HG03469 (cell line): ENCODE measurements around the gene MFAP3L.

Source experiments
- ATAC-seq: cut with Tn5 transposase; IDR thresholded peaks from one replicate; pipeline ENCODE4 v1.9.1; 2021; ENCODE audit warnings: mild to moderate bottlenecking, moderate library complexity, moderate number of reproducible peaks; ENCODE audit not compliant: unreplicated experiment

MFAP3L gene

DNA sequence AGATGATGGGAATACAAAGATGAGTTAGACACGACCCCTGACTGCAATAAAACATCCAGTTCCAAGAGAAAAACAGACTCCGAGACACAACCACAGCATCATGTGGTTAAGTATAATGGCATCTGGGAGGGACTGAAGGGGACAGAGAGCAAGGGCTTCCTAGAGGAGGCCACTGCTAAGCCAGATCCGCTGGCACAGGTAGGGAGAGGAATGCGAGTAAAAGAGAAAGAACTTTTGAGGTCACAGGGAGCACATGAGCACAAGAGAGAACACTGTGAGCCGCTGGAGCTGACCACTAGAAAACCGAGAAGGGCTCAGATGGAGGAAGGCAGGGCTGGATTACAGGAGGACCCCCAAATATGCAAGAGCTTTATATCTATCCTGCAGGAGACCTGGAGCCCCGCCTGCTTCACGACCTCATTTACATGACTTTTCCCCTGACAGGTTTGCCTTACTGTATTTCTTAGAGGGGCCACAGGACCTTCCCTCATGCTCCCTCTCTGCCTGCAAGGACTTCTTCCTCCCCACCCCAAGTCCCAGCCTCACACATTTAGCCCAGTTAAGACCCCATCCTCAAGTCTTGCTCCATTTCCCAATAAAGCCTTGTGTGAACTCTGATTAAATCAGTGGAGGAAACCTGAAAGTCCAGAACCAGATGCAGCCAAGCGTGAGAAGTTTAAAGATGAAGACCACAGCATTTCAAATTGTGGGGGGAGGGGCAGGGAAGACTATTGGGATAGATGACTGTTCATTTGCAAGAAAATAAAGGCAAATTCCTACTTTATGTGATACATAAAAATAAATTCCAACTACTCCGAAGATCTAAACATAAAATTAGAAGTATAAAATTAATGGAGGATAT lies 29.6 kb downstream of the MFAP3L start:
- ATAC-seq, result no peak

DNA sequence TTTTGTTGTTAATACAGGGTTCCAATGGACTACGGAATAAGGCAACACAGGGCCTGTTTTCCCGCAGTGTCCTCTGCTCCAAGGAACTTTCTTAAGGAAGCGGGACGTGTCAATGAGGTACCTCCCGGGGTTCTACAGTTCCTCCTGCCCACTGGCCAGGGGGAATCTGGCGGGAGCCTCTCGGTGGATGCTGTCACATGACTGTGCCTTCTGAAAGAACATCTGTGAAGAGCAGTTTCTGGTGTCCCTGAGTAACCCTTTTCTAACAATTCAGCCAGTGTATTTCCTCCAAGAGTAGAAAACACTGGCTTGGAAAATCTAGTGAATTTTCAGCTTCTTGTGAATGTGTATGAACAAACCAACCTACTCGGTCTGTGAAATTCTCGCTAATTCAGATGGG lies 32.7 kb downstream of the MFAP3L start:
- ATAC-seq, result no peak

DNA sequence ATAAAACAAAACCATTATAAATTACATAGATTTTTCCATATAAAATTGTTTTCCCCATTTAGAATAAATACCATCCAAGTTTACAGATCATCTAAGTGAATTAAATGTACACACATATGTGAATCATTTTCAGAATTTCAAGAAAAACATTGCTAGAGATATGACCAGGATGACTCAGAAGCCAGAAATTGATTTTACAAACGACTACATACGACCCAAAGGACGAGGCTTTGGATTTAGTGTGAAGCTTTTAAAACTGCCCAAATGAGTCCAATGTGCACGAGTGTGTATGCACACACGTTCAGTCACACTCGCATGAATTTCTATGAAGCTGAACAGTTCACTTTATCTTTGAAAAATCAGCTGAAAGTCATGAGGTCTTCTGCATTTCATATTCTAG lies 37.9 kb downstream of the MFAP3L start:
- no peak for ATAC-seq

DNA sequence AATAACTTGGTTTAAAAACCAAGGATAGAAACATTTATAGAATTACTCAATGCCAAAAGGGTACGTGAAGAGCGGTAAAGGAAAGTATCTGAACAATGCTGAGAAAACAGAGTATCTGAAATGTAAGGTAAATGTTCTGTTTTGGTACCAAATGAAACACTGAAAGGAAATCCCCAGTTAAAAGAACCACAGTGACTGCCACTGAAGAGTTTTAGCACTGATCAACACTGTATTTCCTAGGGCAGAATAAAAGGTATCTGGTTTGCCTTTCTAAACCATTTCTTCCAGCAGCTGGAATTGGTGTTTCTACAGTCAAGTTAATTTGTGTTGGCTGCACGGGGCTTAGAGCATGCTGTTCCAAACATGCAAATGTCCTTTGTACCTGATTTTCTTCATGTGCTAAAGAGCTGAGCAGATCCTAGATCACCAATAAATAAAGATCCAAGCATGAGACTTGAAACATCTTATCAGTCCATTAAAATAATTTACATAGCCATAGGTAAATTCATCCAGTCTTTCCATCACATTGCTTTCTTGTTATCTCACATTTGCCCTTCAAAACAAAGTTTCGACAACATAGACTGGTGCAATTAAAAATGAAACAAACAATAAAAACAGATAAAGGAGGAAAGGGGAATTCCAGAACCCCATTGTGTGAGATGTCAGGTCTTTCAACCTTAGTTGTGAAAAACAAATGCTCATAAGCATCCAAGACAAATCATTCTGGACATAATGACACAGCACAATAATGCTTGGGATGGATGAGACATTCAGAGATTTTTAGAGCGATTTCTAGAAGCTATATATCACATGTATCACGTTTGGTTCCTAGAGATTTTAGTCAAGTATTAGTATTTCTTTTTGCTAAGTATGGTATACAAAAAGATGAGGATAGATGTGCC lies 38.6 kb downstream of the MFAP3L start:
- ATAC-seq, result no peak

DNA sequence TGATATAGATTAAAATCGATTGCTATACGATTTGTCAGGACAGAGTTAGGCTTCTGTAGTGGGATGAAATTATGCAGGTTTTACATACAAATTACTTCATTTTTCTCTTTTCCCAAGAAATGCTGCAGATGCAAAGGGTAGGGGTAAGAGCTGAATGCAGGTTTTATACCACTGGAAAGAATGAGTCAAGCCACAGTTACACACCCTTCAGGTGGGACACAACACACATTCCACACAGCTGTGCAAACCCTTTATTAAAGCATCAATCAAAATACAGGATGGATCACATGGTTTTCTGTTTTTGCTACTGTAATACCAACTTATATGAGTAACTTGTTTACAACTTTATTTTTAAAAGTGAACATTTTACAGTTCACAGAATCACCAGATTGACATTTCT lies 39.8 kb downstream of the MFAP3L start:
- ATAC-seq, result no peak

DNA sequence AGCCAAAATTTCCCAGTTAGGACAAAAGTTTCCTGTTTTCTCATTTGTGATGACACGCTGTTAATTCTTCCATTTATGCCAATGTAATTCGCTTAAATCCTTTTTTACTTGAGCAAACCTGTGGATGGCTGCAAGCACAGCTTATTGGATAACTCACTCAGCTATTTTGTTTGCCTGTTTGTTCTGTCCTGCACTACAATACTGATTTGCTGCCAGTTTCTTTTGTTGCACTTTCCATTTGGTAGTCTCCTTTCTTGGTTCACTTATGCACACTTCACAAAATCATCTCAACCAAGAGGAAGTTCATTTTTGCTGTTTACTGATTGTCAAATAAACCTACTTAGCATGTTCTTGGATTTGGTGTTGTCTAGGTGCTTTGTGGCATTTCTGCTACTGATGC lies 40.3 kb downstream of the MFAP3L start:
- no peak for ATAC-seq

DNA sequence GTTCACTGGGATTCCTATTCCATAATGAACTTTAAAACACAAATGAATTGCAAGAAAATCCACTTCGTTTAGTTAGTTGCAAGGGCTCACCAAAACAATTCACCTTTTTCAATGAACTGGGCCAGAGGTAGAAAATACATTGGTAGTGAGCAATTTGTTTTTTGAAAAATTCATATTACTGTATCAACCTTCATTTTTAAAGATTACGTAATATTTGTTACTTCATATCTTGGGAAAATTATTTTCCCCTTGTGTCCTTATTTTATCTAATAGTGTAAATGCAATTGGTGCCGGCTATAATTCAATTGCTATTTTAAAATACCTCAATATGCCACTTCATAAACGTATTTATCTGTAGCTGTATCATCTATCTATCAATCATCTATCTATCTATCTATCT lies 41.5 kb downstream of the MFAP3L start:
- ATAC-seq, result no peak

DNA sequence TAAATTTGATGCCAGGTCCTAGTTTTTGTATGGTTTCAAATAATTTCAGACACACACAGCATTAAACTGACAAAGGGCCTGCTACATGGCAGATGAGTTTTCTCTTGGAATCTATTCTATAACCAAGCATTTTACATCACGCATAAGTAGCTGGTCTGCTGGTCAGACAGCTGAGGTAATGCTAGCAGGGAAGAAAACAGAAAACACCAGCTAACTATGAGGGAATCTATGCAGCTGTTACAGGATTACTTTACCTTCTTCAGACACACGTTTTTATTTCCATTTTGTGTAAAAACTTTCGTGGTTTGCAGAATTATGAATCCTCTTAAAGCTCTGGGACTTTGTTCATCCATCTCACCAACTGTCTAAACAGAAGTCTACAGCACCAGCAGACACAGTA lies 42.0 kb downstream of the MFAP3L start:
- no peak for ATAC-seq

DNA sequence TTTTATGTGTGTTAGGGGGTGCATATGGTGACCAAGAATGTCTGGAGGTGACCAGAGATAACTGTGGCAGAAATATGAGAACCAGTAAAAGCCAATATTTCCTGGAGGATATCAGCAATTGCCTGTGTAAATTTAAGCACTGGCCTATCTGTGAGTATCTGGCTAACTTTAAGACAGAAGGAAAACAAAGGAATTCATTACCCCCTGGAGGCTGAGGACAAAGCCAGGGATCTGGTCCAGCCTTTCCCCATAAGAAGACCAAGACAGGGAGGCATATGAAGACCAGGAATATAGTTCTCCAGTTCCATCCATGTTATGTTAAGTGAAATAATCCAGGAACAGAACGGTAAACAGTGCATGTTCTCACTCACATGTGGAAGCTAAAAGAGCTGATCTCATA lies 49.2 kb downstream of the MFAP3L start:
- ATAC-seq, result no peak

DNA sequence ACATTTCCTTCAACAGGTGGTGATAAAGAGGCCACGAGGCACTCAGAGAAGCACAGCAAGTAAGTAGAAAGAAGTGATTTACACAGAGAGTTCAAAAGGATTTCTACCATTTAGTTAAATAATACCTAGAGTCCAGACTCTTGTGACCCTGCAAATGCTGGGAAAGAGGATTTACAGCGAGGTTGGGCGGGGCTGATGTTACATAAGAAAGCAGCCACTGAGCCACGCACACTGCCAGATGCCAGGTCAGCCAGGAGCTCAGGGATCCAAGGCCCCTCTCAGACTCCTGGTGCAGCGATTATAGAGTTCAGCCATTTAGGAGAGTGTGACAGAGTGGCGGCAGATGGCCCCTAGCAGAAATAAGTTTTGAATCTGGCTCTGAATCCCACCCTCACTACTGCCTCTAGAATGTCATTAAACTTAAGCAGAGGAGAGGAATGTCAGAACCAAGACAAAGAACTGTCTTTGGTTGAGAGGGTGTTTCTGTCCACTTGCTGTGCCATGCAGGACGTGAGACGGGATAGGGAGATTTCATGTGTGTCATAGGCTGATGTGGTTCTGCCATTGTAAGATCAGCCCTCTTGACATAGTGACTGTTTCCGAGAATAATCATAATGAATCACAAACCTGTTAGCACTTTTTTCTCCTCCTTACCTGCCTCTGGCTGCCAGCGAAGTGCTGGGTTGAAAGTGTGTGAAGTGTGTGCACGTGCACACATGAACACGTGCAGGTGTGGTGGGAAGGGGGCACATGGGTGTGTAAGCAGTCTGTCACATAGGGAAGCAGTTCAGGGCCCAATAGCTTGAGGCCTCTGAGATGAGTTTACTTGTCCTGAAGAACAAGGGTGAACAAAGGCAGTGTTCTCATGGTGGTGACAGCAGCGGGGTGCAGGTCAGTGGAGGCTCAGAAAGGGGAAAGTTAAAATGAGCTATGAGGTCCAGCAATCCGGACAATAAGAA lies 50.1 kb downstream of the MFAP3L start:
- no peak for ATAC-seq

DNA sequence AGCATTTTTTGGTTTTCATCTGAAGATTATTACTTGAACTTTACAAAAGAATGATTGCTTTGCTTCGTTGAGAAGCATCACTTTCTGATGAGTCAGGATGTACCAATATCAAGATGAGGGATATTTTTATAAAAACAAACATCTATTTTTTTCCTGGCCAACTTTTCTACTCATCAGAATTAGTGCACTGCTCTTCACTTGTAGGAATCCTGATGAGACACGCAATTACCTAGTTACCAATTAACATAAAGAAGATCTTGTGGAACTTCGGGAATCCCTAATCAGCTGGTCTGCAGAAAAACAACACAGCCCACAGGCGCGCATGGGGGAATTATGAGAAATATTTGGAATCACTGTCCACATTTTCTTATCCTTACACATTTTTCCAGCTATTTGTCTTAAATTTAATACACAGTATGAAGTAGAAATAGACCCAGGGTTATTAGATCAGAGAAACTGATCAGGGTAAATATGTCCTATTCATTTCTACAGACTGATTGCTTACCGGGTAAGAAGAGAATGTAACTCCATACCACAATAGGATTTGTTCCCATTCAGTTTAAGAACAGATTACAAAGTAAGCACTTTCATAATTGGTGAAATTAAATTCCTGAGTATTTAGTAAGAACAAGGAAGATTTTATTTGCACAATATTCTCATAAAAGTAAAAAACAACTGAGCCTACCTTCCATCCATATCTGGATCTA lies 50.9 kb downstream of the MFAP3L start:
- no peak for ATAC-seq

DNA sequence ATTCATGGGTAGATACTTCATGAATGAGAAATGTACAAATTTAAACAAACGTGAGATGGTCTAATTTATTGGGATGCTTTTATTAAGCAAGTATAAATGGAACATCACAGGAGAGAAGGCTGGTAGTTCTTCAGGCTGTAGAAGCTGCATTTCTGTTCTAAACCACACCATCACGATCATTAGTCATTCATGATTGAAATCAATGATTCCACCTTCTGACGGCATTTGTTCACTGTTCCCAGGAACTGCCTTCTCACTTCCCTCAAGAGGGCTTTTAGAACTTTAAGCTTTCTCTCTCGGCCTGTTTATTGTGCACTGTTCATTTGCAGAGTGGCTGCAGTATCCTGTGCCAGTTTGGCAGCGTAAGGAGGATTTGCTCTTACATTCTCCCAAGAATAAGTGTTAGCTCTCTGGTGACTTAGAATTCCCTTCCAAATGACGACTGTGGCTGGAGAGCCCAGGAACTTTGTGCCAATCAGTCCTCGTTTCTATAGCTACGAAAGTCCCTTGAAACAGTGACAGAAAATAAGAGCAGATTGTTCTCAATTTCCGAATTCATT lies 54.7 kb downstream of the MFAP3L start:
- no peak for ATAC-seq

DNA sequence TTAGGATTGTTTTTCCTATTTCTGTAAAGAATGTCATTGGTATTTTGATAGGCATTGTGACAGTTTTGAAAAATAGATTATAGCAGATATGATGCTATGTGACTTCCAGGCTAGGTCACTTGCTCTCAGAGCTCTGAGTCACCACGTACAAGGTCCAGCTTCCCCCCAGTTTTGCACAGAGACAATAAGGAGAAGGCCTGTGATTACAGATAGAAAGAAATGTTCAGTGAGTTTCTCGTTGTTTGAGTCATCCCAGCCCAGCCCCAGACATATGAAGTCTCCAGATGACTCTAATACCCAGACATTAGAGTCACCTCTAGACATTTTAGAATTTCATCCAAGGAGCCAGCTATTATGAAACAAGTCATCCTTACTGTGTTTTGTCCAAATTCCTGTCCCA lies 57.2 kb downstream of the MFAP3L start:
- ATAC-seq, result no peak

DNA sequence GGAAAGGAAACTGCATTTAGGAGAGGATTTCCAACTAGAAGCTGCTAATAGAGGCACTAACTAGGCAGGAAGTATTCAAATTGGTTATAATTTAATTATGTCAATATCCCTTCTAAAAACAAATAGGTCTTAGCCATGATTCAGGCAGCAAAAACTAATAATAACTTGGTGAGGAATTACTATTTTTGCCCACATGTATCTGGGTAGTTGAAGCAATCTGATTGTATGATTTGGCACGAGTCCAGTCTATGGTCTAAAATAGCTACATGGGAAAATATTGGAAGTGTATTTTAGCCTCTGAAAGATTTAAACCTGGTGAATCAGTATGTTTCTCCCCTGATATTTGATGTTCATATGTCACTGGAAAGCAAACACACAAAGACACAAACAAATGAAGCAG lies 62.2 kb downstream of the MFAP3L start:
- ATAC-seq, result no peak

DNA sequence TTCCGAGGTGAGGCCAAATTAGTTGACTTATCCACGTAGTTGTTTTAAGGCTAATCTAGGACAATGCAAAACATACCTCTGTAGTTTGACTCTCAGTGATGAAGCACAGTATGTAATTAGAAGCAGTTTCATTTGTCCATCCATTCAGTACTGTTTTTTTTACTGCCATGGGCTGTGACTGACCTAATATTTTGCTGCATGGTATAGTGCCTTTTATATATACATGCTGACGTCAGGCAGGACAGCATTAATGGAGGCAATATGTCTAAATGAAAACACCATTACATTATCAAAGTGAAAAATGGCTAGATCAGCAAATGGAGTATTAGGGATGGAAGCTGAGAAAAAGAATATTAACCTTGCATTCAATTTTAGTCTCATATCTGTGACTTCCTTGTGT lies 66.9 kb downstream of the MFAP3L start:
- no peak for ATAC-seq

DNA sequence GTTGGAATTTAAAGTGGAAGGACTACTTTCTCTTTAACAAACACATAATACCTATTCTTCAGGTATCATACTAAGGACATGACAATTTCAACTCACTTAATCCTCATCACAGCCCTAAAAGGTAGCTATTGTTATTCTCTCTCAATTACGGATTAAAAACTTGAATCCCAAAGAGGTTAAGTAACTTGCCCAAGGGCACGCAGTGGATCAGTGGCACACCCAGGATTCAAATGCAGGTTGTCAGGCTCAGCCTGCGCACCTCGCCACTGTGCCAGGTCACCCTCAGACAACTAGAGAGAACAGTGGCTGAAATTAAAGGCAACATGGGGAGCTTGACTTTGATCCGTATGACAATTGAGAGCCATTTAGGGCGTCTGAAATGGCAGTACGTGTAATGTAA lies 67.6 kb downstream of the MFAP3L start:
- no peak for ATAC-seq

DNA sequence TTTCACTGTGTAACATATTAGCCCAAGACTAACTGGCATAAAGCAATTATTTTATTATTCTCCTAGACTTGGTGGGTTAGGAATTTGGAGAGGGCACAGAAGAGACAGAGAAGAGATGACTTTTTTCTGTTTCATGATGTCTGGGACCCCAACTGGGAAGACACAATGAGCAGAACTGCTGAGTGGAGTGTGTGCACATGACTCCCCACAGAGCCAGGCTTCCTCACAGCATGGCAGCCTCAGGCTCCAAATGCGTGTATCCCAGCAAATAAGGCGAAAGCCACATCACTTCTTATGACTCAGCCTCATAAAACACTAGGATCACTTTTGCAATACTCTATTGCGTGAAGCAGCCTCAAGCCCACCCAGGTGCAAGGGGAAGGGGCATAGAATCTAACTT lies 68.4 kb downstream of the MFAP3L start:
- ATAC-seq, result no peak

DNA sequence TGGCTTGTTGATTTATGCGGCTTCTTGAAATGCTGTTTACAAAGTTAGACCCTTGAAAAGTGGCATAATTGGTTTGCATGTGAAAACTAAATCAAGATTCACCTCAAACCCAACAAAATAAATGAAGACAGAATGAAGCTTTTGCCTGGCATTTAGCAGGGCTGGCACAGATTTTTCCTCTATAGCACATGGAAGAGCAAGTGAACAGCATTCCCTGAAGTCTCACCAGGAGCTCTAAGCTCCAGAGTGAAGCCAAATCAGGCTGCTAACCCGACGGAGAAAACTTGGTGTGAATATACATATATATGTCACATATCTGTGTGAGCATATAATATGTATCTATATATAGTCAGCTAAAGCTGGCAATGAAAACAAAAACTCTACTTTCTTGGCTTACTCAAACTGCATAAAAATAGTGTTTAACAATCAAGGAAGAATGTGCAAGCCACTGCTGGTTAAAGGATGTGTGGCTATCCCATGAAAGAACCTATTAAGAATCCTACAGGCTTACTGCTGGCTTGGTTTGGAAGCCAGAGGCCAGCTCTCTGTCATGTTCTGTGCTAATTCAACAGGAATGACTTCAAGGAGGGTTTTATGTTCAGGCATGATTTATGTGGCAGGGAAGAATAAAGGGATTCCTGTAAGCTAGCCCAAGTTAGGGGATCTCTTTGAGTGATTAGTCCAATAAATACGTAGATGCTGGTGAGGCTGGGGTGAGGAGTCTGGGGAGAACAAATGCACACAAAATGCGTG lies 69.9 kb downstream of the MFAP3L start:
- no peak for ATAC-seq

DNA sequence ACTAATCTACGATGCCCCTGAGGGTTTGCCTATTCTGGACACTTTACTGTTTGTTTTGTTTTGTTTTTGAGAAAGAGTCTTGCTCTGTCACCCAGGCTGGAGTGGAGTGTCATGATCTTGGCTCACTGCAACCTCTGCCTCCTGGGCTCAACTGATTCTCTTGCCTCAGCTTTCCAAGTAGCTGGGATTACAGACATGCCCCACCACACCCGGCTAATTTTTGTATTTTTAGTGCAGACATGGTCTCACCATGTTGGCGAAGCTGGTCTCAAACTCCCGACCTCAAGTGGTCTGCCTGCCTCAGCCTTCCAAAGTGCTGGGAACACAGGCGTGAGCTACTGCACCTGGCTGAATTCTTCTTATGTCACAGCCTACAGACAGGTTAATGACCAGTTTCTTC lies 70.7 kb downstream of the MFAP3L start:
- no peak for ATAC-seq
